Endothelial cell (in vitro differentiated cells): ENCODE data around the gene TRPM3. TPM values are rescaled to one million over a fixed set of nuclear protein-coding genes. Genes with fewer than 3 reads are reported as not detected.

ENCODE experiments used
- DNase-seq: peaks from one replicate; pipeline ENCODE4 v3.0.0; 2021; ENCODE audit warnings: low spot score
- H3K27ac Mint-ChIP-seq: one replicate; pipeline ENCODE4 v1.8.0; 2021; ENCODE audit warnings: mixed read lengths, inconsistent platforms; ENCODE audit not compliant: unreplicated experiment
- H3K27me3 Mint-ChIP-seq: one replicate; pipeline ENCODE4 v1.8.0; 2021; ENCODE audit warnings: mild to moderate bottlenecking, moderate library complexity, mixed read lengths, inconsistent platforms; ENCODE audit not compliant: unreplicated experiment
- H3K36me3 Mint-ChIP-seq: one replicate; pipeline ENCODE4 v1.8.0; 2021; ENCODE audit warnings: mild to moderate bottlenecking, low read depth, mixed read lengths, inconsistent platforms; ENCODE audit not compliant: unreplicated experiment
- H3K4me1 Mint-ChIP-seq: one replicate; pipeline ENCODE4 v1.8.0; 2021; ENCODE audit warnings: mild to moderate bottlenecking, mixed read lengths, inconsistent platforms; ENCODE audit not compliant: unreplicated experiment
- H3K4me3 Mint-ChIP-seq: one replicate; pipeline ENCODE4 v1.8.0; 2021; ENCODE audit warnings: mild to moderate bottlenecking, mixed read lengths, inconsistent platforms; ENCODE audit not compliant: unreplicated experiment
- H3K9me3 Mint-ChIP-seq: one replicate; pipeline ENCODE4 v1.8.0; 2021; ENCODE audit warnings: mixed read lengths, inconsistent platforms; ENCODE audit not compliant: unreplicated experiment
- total RNA-seq: library from RNA; stranded (reverse); fragmentation: NEBNext Ultra II Directional; extraction: Animal tissue kit (Norgen Biotek cat#: 25700); gene quantifications from one replicate; pipeline ENCODE4 v1.2.1, GENCODE V29; 2021; ENCODE audit not compliant: unreplicated experiment
- TF ChIP-seq, protein P1 (sequence below): fragments of 200-600 bp; sonication (generic); IDR thresholded peaks from one replicate; pipeline ENCODE4 v1.5.0; 2021; ENCODE audit warnings: antibody characterized with exemption; ENCODE audit not compliant: unreplicated experiment

The TRPM3 gene
- total RNA-seq, 1 donor from 2014 or later = 0.54 TPM

DNA sequence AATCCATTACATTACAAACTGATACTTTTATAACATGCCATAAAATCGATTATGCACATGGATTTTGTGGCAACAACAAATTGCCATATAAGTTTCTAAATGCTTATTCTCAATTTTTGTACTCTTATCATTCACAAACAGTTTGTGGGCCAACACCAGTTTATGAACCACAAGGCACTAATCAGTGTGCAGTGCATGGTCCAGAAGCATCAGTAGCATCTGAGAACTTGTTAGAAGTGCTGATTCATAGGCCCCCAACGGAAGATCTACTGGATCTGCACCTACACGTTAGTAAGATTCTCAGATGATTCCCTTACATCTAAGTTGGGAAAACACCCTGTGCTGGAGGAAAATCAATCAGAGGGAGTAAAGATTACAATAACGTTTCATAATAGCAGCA lies 242.8 kb downstream of the TRPM3 start:
- H3K27me3 Mint-ChIP-seq = no peaks in the 10 kb centered on the region
- no peaks in the 10 kb centered on the region for H3K36me3 Mint-ChIP-seq
- TF ChIP-seq, protein P1, sequence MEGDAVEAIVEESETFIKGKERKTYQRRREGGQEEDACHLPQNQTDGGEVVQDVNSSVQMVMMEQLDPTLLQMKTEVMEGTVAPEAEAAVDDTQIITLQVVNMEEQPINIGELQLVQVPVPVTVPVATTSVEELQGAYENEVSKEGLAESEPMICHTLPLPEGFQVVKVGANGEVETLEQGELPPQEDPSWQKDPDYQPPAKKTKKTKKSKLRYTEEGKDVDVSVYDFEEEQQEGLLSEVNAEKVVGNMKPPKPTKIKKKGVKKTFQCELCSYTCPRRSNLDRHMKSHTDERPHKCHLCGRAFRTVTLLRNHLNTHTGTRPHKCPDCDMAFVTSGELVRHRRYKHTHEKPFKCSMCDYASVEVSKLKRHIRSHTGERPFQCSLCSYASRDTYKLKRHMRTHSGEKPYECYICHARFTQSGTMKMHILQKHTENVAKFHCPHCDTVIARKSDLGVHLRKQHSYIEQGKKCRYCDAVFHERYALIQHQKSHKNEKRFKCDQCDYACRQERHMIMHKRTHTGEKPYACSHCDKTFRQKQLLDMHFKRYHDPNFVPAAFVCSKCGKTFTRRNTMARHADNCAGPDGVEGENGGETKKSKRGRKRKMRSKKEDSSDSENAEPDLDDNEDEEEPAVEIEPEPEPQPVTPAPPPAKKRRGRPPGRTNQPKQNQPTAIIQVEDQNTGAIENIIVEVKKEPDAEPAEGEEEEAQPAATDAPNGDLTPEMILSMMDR = no peak
- no peaks in the 10 kb centered on the region for H3K4me1 Mint-ChIP-seq
- no peak overlapping the region for H3K4me3 Mint-ChIP-seq
- DNase-seq = no peak
- no peaks in the 10 kb centered on the region for H3K9me3 Mint-ChIP-seq
- H3K27ac Mint-ChIP-seq = no peak overlapping the region

DNA sequence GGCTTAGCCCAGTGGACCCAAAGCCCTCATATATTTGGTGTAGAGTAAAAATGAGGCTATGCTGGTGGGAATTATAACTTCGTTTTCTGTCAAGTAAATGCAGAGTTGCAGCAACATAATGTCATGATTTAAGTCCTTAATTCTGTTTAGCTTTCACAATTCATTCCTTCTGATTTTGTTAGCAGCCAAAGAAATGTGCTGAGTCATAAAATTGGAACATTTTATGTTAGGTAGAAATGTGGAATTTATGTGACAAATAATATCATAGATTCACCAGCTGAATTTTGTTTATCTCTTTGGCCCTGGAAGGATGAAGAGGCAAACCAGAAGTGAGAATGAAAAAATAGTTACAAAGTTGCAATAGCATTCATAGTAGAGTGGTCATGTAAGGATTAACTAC lies 247.0 kb downstream of the TRPM3 start:
- TF ChIP-seq, protein P1 = no peak
- DNase-seq = no peak
- H3K4me3 Mint-ChIP-seq = no peak overlapping the region

DNA sequence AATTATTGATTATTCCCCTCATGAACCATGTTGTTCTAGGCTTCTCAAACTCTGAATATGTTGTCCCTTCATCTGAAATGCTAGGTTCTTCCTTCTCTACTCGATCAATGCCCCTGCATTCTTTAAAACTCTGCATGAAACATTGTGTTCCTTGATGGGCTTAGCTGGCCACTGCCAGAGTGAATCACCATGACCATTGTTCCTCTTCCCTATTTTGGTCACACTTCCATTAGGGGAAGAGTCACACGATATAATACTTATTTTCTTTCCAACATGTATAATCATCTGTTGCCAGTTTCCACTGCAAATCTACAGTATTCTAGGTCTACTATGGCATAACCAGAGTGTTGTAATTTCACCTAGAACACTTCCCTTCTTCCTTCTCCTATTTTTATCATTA lies 247.9 kb downstream of the TRPM3 start:
- no peak for DNase-seq
- no peak overlapping the region for H3K4me3 Mint-ChIP-seq
- TF ChIP-seq, protein P1 = no peak
- no peaks in the 10 kb centered on the region for H3K4me1 Mint-ChIP-seq
- H3K9me3 Mint-ChIP-seq = no peaks in the 10 kb centered on the region
- no peaks in the 10 kb centered on the region for H3K27me3 Mint-ChIP-seq
- no peaks in the 10 kb centered on the region for H3K36me3 Mint-ChIP-seq
- no peak overlapping the region for H3K27ac Mint-ChIP-seq

More for the DNA sequence above, 247.0 kb downstream of the TRPM3 start:
- H3K4me1 Mint-ChIP-seq = no peaks in the 10 kb centered on the region
- no peaks in the 10 kb centered on the region for H3K27me3 Mint-ChIP-seq
- H3K36me3 Mint-ChIP-seq = no peaks in the 10 kb centered on the region
- H3K27ac Mint-ChIP-seq = no peak overlapping the region
- no peaks in the 10 kb centered on the region for H3K9me3 Mint-ChIP-seq

DNA sequence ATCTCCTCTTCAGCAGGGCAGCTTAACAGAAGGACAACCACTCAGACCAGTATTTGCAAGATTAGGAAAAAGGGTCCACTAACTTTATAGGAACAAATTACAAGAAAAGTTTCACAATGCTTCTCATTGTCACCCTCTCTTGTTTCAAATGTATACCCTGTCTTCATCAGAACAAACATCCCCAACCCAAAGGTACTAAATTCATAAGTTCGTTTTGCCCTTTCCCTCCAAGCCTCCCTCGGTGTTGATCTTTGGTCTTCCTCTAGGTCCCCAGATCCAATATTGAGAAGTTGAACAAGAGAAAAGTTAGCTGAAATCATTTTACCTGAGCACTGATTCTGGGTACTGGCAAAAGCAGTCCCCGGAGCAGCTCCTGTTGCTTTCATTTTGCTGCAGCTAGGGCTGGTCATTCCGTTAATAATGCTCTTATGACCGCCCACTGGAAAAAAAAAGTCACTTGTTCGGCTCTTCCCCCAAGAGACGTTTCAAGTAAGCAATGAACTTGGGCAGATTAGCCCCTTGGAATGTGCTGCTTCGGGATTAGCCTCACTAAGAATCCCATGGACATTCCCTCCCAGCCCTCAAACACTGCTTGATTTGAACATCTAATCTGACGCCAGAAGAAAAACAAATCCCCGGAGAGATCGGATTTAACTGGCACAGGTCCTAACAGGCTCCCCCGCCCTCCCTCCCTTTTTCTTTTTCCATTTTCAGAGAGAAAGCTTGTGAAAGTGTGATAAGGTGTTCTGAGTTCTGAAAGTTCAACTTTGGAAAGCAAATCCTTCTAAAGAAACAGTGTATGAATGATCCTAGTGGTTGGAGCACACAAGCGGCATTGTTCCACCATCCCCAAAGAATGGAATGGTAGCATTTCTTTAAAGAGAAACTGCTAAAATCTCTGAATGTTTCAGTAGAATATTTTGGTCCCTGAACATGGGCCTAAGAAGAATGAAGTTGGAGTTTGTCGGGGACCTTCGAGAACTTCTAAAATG lies 252.5 kb downstream of the TRPM3 start:
- Mint-ChIP-seq H3K4me1 (no peaks in the 10 kb centered on the region), H3K36me3 (no peaks in the 10 kb centered on the region), H3K27me3 (no peaks in the 10 kb centered on the region), H3K4me3 (no peak overlapping the region), H3K9me3 (no peaks in the 10 kb centered on the region), H3K27ac (no peak overlapping the region)
- TF ChIP-seq, protein P1 = no peak
- no peak for DNase-seq

DNA sequence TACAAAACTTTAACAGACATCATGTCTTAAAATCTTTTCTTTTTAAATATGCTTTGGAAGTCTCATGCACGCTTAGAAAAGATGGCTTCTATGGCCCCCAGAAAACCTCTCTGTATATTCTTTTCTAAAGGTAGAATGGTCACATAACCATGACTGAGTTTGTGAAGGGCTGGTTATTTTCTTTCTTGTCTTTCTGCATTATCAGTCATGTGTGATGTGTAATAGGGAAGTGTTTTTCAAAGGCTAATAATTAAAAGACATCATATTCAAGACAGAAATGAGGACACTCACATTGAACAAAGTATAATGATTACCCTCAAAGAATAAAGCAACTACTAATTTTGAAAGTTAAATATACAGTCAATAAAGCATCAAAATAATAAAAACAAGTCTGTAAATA lies 253.4 kb downstream of the TRPM3 start:
- no peak overlapping the region for H3K4me3 Mint-ChIP-seq
- no peaks in the 10 kb centered on the region for H3K27me3 Mint-ChIP-seq
- no peaks in the 10 kb centered on the region for H3K4me1 Mint-ChIP-seq
- no peak overlapping the region for H3K27ac Mint-ChIP-seq
- no peak for DNase-seq
- TF ChIP-seq, protein P1 = no peak
- H3K9me3 Mint-ChIP-seq = no peaks in the 10 kb centered on the region
- H3K36me3 Mint-ChIP-seq = no peaks in the 10 kb centered on the region
